ENCODE data around the gene GPC3.

DNA sequence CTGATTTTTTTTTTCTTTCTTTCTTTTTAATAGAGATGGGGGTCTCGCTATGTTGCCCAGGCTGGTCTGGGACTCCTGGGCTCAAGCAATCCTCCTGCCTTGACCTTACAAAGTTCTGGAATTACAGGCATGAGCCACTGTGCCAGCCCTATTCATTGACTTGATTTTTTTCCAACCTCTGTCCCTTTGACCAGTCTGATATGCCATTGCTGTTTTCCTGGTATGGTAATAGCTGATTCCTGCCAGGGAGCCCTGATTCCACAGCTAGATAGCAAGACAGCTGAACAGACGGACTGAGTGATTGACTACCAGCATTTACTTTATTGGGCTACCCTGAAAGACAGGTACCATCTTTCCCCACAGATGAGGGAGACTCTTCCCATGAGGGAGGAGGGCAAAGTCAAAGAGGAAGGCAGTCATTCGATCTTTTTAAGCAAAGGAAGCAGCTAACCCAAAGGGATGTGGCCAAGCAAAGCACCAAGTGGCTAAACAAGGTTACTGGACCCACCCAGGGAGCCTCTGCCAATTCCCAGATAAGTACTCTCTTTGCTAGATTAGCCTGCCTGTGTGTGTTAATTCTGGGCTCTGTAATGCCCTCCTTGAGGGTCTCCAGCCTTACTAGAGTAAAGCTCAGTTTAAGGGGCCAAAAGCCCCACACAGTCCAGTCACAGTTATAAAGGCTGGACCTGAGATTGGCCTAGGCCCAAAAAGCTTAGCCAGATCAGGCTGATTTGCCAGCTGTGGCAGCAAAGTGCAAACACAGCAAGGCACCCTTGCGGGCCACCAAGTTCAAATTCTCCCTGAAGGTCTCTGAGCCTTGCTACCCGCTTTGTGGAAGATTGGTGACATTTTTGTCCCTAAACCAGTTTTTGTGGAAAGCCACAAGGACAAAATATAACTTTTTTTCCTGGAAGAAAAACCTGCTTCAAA is 377.7 kb downstream of the GPC3 start:
- TF ChIP-seq, protein P1, sequence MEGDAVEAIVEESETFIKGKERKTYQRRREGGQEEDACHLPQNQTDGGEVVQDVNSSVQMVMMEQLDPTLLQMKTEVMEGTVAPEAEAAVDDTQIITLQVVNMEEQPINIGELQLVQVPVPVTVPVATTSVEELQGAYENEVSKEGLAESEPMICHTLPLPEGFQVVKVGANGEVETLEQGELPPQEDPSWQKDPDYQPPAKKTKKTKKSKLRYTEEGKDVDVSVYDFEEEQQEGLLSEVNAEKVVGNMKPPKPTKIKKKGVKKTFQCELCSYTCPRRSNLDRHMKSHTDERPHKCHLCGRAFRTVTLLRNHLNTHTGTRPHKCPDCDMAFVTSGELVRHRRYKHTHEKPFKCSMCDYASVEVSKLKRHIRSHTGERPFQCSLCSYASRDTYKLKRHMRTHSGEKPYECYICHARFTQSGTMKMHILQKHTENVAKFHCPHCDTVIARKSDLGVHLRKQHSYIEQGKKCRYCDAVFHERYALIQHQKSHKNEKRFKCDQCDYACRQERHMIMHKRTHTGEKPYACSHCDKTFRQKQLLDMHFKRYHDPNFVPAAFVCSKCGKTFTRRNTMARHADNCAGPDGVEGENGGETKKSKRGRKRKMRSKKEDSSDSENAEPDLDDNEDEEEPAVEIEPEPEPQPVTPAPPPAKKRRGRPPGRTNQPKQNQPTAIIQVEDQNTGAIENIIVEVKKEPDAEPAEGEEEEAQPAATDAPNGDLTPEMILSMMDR (conservative IDR thresholded peaks at IDR 0.05; ENCODE audit: low read depth, low read length), result no peak
- no peak for TF ChIP-seq EZH2 (IDR thresholded peaks at IDR 0.05; ENCODE audit: borderline replicate concordance, low read depth, low read length, poor library complexity, severe bottlenecking)
